OCI-LY7 (cell line): Measurements from ENCODE around the gene SMIM44.

ENCODE experiments used
- CTCF ChIP-seq: fragments of 200-600 bp; sonication (generic); conservative IDR thresholded peaks from 2 replicates; pipeline ENCODE4 v1.5.1; 2014; ENCODE audit warnings: mild to moderate bottlenecking, antibody characterized with exemption, low read length, moderate library complexity, mixed read lengths
- EZH2phosphoT487 ChIP-seq: fragments of 200-600 bp; sonication (generic); IDR thresholded peaks from 2 replicates; pipeline ENCODE4 v1.6.1; 2018; ENCODE audit warnings: low read depth, borderline replicate concordance, mild to moderate bottlenecking, mixed run types, antibody characterized with exemption, low read length, moderate library complexity, mixed read lengths

GRCh38 chr19:3451451-3451866 is 31.8 kb downstream of the SMIM44 start:
- TF ChIP-seq CTCF (no peak), EZH2phosphoT487 (no peak)
